ENCODE results near the gene APBA1. TPM values are rescaled to one million over a fixed set of nuclear protein-coding genes. Genes with fewer than 3 reads are reported as not detected.

The APBA1 gene
- total RNA-seq, 1 experiment from 2014 or later = 11.0 TPM

DNA sequence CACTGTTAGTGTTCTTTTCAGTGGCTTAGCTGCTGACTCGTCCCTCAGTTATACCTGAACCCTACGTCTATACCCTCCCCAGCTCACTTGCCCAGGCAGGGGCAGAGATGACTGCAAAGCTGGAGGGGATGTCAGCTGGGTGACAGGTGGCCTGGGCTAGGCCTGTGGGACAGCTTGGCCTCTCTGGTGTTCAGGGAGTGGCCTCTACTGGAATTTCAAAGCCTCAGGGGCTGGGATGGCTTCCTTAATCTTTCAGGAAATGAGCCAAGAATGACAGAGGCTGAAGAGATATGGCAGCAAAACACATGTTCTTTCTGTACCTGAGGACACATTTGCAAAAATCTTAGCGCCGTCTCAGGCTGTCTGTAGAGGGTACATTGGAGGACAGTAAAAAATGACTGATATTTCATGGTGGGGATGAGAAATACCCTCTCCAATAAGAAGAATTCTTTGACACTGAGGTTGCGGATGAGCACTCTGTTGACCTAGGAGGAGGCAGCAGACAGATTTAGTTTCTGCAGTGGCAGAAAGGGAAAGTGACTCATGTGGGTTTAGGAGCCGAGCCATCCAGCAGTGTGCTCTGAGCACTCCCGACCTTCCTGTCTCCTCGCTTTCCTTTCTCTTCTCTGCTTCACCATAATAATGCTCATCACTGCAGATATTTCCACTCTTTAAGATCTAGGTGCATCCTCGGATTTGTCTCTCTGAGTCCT lies 292.7 kb downstream of the APBA1 start:
- Histone ChIP-seq H3K4me3 (no peak overlapping the region), H3K9me3 (replicated peaks) (no peaks in the 10 kb centered on the region), H3K27ac (0 out of 2 replicates have a peak overlapping the region, but pooled peaks have one; percentile 8), H3K36me3 (no peaks in the 10 kb centered on the region), H3K4me1 (replicated peaks) (peaks cover 35% of the 10 kb centered on the region), H3K27me3 (replicated peaks) (no peaks in the 10 kb centered on the region)
- DNase-seq (ENCODE audit: low read depth in 1 of 2, low spot score in 2 of 2) = peak in 1 of 2 experiments; percentile 19

DNA sequence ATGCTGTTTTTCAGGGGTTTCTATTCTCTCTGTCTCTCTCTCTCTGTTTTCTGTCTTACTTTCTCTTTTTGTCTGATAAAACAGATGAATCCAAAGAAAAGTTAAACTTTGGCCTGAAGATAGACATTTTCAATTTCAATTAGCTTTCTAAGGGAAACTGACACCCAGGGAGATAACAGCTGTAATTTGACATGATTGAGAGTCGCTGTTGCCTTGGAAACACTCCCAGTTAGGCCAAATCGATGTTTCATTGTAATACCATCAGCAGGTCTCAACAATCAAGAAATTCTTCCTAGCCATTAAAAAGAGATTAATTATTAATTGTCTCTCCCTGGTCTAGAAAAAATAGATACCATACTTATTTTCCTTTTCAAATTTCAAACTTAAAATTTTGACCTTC lies 294.2 kb downstream of the APBA1 start:
- no peaks in the 10 kb centered on the region for H3K27me3 ChIP-seq (replicated peaks)
- DNase-seq (ENCODE audit: low read depth in 1 of 2, low spot score in 2 of 2) = no peak
- H3K27ac ChIP-seq = no peak overlapping the region
- peaks cover 35% of the 10 kb centered on the region for H3K4me1 ChIP-seq (replicated peaks)
- no peaks in the 10 kb centered on the region for H3K9me3 ChIP-seq (replicated peaks)
- no peak overlapping the region for H3K4me3 ChIP-seq
- H3K36me3 ChIP-seq = no peaks in the 10 kb centered on the region

Other genes with a start within 250 kb of the APBA1 start
- 50.0 and 80.2 TPM in 2 replicates for gene PTAR1, start 87.6 kb upstream of the APBA1 start, total RNA-seq (2014; rRNA removed; shearing (Covaris generic))
- not detected in 2 replicates for gene CFAP95, start 148.4 kb upstream of the APBA1 start, total RNA-seq (2014; rRNA removed; shearing (Covaris generic))

Measured in SJSA1 (cell line).